Stimulated activated memory B cell treated with anti-CD40 and anti-IgM and Interleukin-4, amounts not matched to agents 10 μg/mL and 1 μg/mL and 100 μg/mL, for 72 hours (primary cell): ENCODE results near the gene PARP15.
"Not testable (repeated sequence)": the region's sequence is repeated elsewhere in the genome, so short reads cannot be mapped to it uniquely, and the experiment has no call there.

ENCODE experiments used
- ATAC-seq: fragments of 150-1000 bp; cut with Tn5 transposase; 2 replicates; pipeline ENCODE4 v1.10.0; 2021
- H3K27ac Mint-ChIP-seq: one replicate; pipeline ENCODE4 v1.8.0; 2022; ENCODE audit warnings: mild to moderate bottlenecking, mixed read lengths
- H3K27me3 Mint-ChIP-seq: one replicate; pipeline ENCODE4 v1.8.0; 2022; ENCODE audit warnings: mixed read lengths
- H3K36me3 Mint-ChIP-seq: one replicate; pipeline ENCODE4 v1.8.0; 2022; ENCODE audit warnings: mixed read lengths
- H3K4me1 Mint-ChIP-seq: one replicate; pipeline ENCODE4 v1.8.0; 2022; ENCODE audit warnings: mixed read lengths
- H3K4me3 Mint-ChIP-seq: one replicate; pipeline ENCODE4 v1.8.0; 2022; ENCODE audit warnings: mild to moderate bottlenecking, moderate library complexity, mixed read lengths
- H3K9me3 Mint-ChIP-seq: one replicate; pipeline ENCODE4 v1.8.0; 2022; ENCODE audit warnings: mixed read lengths

Gene PARP15

DNA sequence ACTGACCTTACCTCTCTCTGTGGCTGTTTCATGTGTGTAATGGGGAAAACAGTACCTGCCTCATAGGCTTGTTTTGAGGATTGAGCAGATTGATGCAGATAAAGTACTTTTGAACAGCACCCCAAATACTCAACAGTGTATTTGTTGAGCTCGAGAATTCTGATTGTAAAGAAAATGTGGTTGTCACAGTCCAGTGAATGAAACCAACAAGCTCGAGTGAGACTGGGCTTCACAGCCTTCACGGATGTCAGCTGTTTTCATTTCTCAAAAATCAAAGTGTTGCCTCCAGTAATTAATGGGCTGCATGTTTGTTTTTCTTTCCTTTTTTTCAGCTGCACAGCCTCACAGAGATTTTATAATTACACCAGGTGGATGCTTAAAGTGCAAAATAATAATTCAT lies 43.7 kb downstream of the PARP15 start:
- ATAC-seq, result peak; percentile 65
- no peaks in the 10 kb centered on the region for H3K27me3 Mint-ChIP-seq
- H3K9me3 Mint-ChIP-seq, result no peaks in the 10 kb centered on the region
- H3K4me1 Mint-ChIP-seq, result peaks cover 72% of the 10 kb centered on the region
- H3K27ac Mint-ChIP-seq, result peak overlapping the region; percentile 78
- peak overlapping the region; percentile 21 for H3K4me3 Mint-ChIP-seq
- H3K36me3 Mint-ChIP-seq, result peaks cover 67% of the 10 kb centered on the region

DNA sequence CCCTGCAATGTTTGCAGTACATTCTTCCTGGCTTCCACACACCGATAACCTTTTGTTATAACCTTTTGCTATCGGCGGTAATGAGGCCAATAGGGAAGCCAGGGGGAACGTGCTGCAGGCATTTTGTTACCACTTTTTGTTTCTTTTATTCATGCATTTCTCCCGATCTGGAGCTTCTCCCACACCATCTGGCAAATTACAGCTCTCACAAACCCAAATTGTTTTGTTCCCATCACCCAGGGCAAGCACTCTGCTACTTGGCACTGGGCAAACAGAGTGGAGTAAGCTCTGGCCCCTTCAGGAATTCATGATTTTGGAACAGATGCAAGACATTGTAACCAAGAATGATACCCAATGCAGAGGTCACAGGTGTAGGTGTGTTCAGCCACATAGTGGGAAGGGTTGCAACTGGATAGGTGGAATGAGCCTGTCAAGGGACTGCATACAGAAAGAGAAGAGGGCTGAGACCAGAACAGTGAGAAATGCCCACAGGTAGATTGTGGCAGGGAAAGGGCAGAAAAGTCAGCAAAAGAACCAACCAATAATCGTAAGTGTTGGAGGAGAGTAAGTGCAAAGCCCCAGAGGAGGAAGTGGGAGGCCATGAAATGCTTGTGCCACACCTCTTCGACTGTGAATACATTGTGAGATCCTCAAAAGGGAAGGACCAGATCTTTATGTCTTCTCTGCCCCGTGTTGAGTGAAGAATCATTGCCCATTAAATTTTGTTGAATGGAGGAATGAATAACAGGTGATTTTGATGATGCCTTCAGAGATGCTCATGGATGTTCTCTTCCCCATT lies 45.8 kb downstream of the PARP15 start:
- no peaks in the 10 kb centered on the region for H3K9me3 Mint-ChIP-seq
- ATAC-seq, result no peak

DNA sequence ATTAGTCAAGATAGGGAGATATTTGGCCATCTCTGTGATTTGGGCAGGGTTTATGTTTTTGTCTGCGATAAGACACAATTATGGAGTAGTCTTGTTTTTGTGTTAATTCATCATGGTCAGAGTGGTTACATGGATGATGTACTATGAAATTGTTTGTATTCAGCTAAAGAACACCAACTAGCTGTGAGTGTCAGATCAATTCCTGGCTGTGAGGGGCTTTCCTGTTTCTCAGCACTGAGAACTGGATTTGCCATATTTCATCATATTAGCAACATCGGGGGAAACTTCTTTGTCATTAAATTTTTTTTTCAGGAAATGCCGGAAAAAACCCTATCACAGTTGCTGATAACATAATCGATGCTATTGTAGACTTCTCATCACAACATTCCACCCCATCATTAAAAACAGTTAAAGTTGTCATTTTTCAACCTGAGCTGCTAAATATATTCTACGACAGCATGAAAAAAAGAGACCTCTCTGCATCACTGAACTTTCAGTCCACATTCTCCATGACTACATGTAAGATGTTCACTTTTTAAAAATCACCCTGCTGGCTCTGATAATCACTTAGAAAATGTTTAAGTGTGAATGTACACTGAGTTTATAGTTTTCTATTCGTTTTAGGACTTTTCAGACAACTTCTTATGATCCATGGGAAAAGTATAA lies 49.2 kb downstream of the PARP15 start:
- Mint-ChIP-seq H3K36me3 (peaks cover 81% of the 10 kb centered on the region), H3K4me1 (peaks cover 29% of the 10 kb centered on the region)

More for the DNA sequence above, 45.8 kb downstream of the PARP15 start:
- Mint-ChIP-seq H3K36me3 (peaks cover 81% of the 10 kb centered on the region), H3K27ac (peak overlapping the region; percentile 78), H3K4me3 (no peak overlapping the region), H3K27me3 (no peaks in the 10 kb centered on the region), H3K4me1 (peaks cover 63% of the 10 kb centered on the region)

DNA sequence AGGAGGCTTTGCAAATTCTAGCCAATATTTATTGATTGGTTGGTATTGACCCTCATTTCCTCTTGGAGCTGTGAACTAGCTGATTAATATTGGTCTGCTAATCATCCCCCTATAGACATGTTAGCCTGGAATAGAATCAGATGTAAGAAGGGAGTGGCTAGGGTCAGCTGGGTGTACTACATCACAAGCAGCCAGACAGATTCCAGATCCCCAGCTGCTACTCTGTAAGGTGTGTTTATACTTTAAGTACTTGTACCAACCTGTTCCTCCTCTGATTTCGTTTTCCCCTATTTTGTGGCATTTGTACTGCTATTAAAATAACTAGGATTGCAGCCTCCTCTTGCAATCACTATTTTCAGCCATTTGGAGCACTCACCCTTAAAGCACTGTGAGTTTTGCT lies 49.9 kb downstream of the PARP15 start:
- Mint-ChIP-seq H3K36me3 (peaks cover 74% of the 10 kb centered on the region), H3K27ac (peak overlapping the region; percentile 32), H3K4me1 (peaks cover 22% of the 10 kb centered on the region), H3K27me3 (no peaks in the 10 kb centered on the region), H3K4me3 (no peak overlapping the region), H3K9me3 (no peaks in the 10 kb centered on the region)
- no peak for ATAC-seq

More for the DNA sequence above, 49.2 kb downstream of the PARP15 start:
- Mint-ChIP-seq H3K9me3 (no peaks in the 10 kb centered on the region), H3K27me3 (no peaks in the 10 kb centered on the region), H3K4me3 (no peak overlapping the region), H3K27ac (peak overlapping the region; percentile 32)
- no peak for ATAC-seq

DNA sequence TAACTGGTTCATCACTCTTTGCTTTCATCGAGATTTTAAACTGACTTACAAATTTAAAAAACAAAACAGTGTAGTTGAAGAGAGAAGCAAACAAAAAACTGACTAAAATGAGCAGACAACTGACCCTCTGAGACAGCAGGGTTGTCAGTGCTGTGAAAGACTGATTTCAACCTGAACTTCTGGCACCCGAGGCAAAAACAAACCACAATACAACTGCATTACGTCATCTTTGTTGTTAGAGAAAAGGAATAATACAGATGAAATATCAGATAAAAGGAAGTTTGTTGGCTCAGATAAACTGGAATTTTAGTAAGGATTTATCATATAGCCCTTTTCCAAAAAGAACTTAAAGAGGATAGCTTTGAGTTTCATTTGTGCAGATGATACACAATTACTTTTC lies 51.1 kb downstream of the PARP15 start:
- no peak overlapping the region for H3K4me3 Mint-ChIP-seq
- H3K27me3 Mint-ChIP-seq, result no peaks in the 10 kb centered on the region
- no peak for ATAC-seq
- peaks cover 10% of the 10 kb centered on the region for H3K4me1 Mint-ChIP-seq
- no peak overlapping the region for H3K27ac Mint-ChIP-seq
- H3K9me3 Mint-ChIP-seq, result no peaks in the 10 kb centered on the region
- peaks cover 62% of the 10 kb centered on the region for H3K36me3 Mint-ChIP-seq

DNA sequence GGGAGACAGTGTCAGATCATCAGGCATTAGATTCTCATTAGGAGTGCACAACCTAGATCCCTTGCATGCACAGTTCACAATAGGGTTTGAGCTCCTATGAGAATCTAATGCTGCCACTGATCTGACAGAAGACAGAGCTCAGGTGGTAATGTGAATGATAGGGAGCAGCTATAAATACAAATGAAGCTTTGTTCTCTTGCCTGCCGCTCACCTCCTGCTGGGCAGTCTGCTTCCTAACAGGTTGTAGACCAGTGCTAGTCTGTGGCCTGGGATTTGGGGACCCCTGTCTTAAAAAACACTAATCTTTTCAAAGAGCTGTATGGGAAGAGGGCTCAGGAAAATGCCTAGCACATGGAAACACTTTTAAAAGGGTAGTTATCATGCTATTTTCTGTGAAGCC lies 52.3 kb downstream of the PARP15 start:
- Mint-ChIP-seq H3K27ac (peak overlapping the region; percentile 46), H3K4me3 (no peak overlapping the region), H3K36me3 (peaks cover 68% of the 10 kb centered on the region), H3K4me1 (peaks cover 12% of the 10 kb centered on the region), H3K9me3 (no peaks in the 10 kb centered on the region), H3K27me3 (no peaks in the 10 kb centered on the region)
- no peak for ATAC-seq

DNA sequence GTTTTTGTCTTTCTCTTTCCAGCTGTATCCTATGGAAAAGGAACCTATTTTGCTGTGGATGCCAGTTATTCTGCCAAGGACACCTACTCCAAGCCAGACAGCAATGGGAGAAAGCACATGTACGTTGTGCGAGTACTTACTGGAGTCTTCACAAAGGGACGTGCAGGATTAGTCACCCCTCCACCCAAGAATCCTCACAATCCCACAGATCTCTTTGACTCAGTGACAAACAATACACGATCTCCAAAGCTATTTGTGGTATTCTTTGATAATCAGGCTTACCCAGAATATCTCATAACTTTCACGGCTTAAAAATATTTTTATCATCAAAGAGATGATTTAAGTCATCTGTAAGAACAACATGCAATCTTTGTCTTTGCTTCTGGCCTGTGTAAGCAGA lies 58.3 kb downstream of the PARP15 start:
- no peaks in the 10 kb centered on the region for H3K27me3 Mint-ChIP-seq
- H3K36me3 Mint-ChIP-seq, result peaks cover 59% of the 10 kb centered on the region
- H3K4me1 Mint-ChIP-seq, result peaks cover 7% of the 10 kb centered on the region
- ATAC-seq, result no peak
- H3K9me3 Mint-ChIP-seq, result no peaks in the 10 kb centered on the region
- H3K27ac Mint-ChIP-seq, result no peak overlapping the region
- H3K4me3 Mint-ChIP-seq, result no peak overlapping the region

DNA sequence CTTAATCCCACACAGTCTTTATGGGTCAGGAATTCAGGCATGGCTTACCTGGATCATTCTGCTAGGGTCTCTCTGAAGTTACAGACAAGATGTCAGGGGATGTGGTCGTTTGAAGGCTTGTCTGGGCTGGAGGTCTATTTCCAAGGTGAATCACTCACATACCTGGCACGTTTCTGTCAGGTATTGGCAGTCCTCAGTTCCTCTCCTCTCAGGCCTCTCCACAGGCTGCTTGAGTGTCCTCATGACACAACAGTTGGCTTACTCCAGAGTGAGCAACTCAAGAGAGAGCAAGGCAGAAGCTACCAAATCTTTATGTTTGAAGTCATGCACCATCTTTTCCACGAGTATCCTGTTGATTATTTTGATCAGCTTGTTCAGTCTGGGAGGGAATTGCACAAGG lies 59.2 kb downstream of the PARP15 start:
- no peaks in the 10 kb centered on the region for H3K27me3 Mint-ChIP-seq
- H3K27ac Mint-ChIP-seq, result no peak overlapping the region
- H3K9me3 Mint-ChIP-seq, result no peaks in the 10 kb centered on the region
- H3K36me3 Mint-ChIP-seq, result peaks cover 56% of the 10 kb centered on the region
- H3K4me1 Mint-ChIP-seq, result peaks cover 7% of the 10 kb centered on the region
- ATAC-seq, result no peak
- no peak overlapping the region for H3K4me3 Mint-ChIP-seq

DNA sequence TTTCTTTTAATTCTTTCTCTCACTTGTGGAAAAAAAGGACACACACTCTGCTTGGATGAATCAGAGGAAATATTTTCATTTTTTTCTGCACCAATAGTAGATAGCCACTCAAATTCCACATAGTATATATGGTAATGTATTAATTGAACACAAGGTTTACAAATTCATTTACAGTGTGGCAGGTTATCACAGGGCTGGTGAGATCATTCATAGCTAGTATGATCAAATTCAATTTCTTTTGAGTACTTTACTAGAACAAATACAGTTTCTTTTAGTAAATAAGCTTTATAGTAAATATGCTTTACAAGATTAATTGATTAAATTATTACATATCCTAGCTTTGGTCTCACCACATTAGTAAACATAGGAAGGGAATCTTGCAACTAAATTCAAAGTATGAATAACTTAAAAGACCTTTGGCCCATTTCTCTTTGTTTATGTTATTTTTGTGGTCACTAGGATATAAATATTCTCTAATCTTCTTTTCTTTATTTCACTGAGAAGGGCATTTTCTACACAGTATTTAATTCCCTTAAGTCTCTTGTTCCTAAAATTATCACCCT lies 63.1 kb downstream of the PARP15 start:
- H3K4me1 Mint-ChIP-seq, result peaks cover 11% of the 10 kb centered on the region
- no peaks in the 10 kb centered on the region for H3K9me3 Mint-ChIP-seq
- no peaks in the 10 kb centered on the region for H3K27me3 Mint-ChIP-seq
- no peak overlapping the region for H3K4me3 Mint-ChIP-seq
- H3K36me3 Mint-ChIP-seq, result peaks cover 39% of the 10 kb centered on the region
- no peak for ATAC-seq
- no peak overlapping the region for H3K27ac Mint-ChIP-seq

DNA sequence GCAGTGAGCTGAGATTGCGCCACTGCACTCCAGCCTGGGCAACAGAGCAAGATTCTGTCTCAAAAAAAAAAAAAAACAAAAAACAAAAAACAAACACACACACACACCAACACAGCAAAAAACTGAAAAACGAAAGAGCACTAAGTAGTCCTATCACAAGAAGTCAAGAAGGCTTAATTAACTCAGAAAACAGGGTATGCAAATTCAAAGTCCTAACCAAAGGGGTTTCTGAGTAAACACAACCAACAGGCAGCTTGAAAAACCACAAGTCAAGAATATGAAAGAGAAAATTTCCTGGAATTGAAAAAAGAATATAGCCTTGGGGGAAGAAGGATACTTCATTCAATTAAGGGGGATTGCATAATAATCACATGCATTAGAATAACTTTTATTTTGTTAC lies 65.5 kb downstream of the PARP15 start:
- ATAC-seq, result no peak
- peaks cover 28% of the 10 kb centered on the region for H3K4me1 Mint-ChIP-seq
- no peak overlapping the region for H3K4me3 Mint-ChIP-seq
- H3K36me3 Mint-ChIP-seq, result peaks cover 17% of the 10 kb centered on the region
- no peak overlapping the region for H3K27ac Mint-ChIP-seq
- no peaks in the 10 kb centered on the region for H3K9me3 Mint-ChIP-seq
- no peaks in the 10 kb centered on the region for H3K27me3 Mint-ChIP-seq

DNA sequence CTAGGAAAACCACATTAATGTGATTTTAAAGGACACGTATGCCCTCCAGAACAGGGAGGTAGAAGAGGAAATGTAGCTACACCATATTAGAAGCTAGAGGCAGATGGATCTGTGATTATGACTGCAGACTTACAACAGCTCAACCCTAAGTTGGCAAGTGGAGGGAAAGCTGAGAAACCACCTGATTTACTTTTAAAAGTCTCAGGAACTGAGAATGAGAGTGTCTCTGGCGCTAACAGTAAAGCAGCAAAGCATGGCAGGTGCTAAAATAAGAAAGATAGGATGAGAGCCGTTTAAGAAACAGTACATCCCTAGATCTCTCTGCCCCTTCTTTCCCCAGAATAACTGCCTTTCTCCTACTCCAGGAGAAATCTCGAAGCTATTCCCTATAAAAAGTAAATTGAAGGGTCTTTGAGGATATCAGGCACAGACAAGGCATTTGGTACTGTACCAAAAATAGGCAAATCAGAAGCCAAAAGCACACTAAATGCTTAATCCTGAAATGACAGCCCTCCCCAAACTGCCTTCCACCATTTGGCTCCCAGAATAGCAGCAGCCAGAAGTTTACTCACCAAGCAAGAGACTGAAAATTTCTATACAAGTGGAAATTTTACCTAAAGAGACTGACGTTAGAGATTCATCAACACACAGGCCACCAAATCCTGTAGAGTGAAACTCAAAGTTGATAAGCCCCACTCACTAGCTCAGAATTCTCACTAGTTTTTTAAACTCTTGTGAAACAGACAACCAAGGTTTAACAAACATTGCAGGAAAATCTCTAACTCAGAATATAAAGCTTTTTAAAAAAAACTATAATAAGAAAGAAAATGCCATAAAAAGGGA lies 68.9 kb downstream of the PARP15 start:
- Mint-ChIP-seq H3K9me3 (no peaks in the 10 kb centered on the region), H3K36me3 (no peaks in the 10 kb centered on the region), H3K4me1 (peaks cover 28% of the 10 kb centered on the region), H3K4me3 (no peak overlapping the region), H3K27me3 (no peaks in the 10 kb centered on the region), H3K27ac (peak overlapping the region; percentile 2)
- peak; percentile 54 for ATAC-seq

DNA sequence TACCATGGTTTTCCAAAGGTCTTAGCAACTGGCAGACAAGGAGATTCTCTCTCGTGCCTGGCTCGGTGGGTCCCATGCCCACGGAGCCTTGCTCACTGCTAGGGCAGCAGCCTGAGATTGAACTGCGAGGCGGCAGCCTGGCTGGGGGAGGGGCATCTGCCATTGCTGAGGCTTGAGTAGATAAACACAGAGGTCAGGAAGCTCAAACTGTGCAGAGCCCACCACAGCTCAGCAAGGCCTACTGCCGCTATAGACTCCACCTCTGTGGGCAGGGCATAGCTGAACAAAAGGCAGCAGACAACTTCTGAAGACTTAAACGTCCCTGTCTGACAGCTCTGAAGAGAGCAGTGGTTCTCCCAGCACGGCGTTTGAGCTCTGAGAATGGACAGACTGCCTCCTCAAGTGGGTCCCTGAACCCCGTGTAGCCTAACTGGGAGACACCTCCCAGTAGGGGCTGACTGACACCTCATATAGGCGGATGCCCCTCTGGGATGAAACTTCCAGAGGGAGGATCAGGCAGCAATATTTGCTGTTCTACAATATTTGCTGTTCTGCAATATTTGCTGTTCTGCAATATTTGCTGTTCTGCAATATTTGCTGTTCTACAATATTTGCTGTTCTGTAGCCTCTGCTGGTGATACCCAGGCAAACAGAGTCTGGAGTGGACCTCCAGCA lies 73.9 kb downstream of the PARP15 start:
- not testable (repeated sequence) for H3K27ac Mint-ChIP-seq, H3K27me3 Mint-ChIP-seq, H3K36me3 Mint-ChIP-seq, H3K9me3 Mint-ChIP-seq, H3K4me3 Mint-ChIP-seq, ATAC-seq
- peaks cover 10% of the 10 kb centered on the region for H3K4me1 Mint-ChIP-seq

DNA sequence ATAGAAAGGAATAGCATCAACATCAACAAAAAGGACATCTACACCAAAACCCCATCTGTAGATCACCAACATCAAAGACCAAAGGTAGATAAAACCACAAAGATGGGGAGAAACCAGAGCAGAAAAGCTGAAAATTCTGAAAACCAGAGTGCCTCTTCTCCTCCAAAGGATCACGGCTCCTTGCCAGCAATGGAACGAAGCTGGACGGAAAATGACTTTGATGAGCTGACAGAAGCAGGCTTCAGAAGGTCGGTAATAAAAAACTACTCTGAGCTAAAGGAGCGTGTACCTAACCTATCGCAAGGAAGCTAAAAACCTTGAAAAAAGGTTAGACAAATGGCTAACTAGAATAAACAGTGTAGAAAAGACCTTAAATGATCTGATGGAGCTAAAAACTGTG lies 74.5 kb downstream of the PARP15 start:
- not testable (repeated sequence) for H3K4me3 Mint-ChIP-seq, H3K36me3 Mint-ChIP-seq, H3K27ac Mint-ChIP-seq, ATAC-seq, H3K9me3 Mint-ChIP-seq, H3K27me3 Mint-ChIP-seq, H3K4me1 Mint-ChIP-seq

DNA sequence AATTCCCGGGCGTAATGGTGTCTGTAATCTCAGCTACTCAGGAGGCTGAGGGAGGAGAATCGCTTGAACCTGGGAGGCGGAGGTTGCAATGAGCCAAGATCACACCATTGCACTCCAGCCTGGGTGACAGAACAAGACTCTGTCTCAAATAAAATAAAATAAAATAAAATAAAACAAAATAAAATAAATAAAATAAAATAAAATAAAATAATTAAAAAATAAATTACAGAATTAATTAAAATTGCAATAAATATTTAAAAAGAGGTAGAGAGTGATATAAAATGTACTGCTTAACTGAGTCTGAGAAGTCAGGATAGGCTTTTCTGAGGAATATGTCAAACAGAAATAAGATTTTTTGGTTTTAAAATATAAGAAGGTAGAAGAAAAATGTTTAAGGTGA lies 80.9 kb downstream of the PARP15 start:
- H3K4me1 Mint-ChIP-seq, result peaks cover 25% of the 10 kb centered on the region
- not testable (repeated sequence) for ATAC-seq, H3K36me3 Mint-ChIP-seq, H3K4me3 Mint-ChIP-seq, H3K27ac Mint-ChIP-seq, H3K9me3 Mint-ChIP-seq, H3K27me3 Mint-ChIP-seq
